K562 (cell line): ENCODE data around the gene GPX7. TPM values are rescaled to one million over a fixed set of nuclear protein-coding genes. Genes with fewer than 3 reads are reported as not detected.
A peak's percentile ranks its signal among the peaks of the same experiment; 100 is the strongest.

Experiments
- CCAR2 ChIP-seq: fragments of 200-400 bp; formaldehyde crosslinking; IDR thresholded peaks from 2 replicates; pipeline ENCODE4 v1.6.1; 2017; ENCODE audit warnings: mild to moderate bottlenecking, low read depth, low read length
- CHD7 ChIP-seq: fragments of 200-600 bp; sonication (generic); IDR thresholded peaks from one replicate; pipeline ENCODE4 v1.6.1; 2012; ENCODE audit warnings: mild to moderate bottlenecking, low read depth, low read length, inconsistent platforms
- EHMT2 ChIP-seq: fragments of 450-650 bp; IDR thresholded peaks from 2 replicates; pipeline ENCODE4 v1.6.1; 2018; ENCODE audit warnings: antibody characterized with exemption
- HDAC8 ChIP-seq: fragments of 450-650 bp; IDR thresholded peaks from 2 replicates; pipeline ENCODE4 v1.6.1; 2016; ENCODE audit warnings: mild to moderate bottlenecking, missing genetic modification characterization, moderate library complexity, missing compliant biosample characterization
- HNRNPUL1 ChIP-seq: fragments of 200-400 bp; formaldehyde crosslinking; IDR thresholded peaks from 2 replicates; pipeline ENCODE4 v1.6.1; 2017; ENCODE audit warnings: low read length
- THAP12 ChIP-seq: fragments of 250-450 bp; sonication (Bioruptor Pico); IDR thresholded peaks from 2 replicates; pipeline ENCODE4 v1.9.0; 2021; ENCODE audit warnings: mild to moderate bottlenecking, inconsistent platforms
- USF1 ChIP-seq: sonication (generic); formaldehyde crosslinking; IDR thresholded peaks from 2 replicates; pipeline ENCODE4 v1.9.0; 2022; ENCODE audit warnings: mild to moderate bottlenecking, missing genetic modification reagents
- USF2 ChIP-seq: sonication (generic); formaldehyde crosslinking; IDR thresholded peaks from 2 replicates; pipeline ENCODE4 v1.5.0; 2020; ENCODE audit warnings: missing genetic modification reagents
- ZNF511 ChIP-seq: sonication (generic); formaldehyde crosslinking; IDR thresholded peaks from 2 replicates; pipeline ENCODE4 v1.8.0; 2022; ENCODE audit warnings: mild to moderate bottlenecking, missing genetic modification reagents
- polyA plus RNA-seq, 8 experiments: library from polyadenylated mRNA; depleted of rRNA in 4 of 8; stranded (reverse) in 5 of 8; unstranded in 3 of 8; fragments of >200 nt; fragmentation: Nextera tagmentation in 2 of 8; fragmentation: Illumina TruSeq in 1 of 8; extraction: Ambion mirVana in 2 of 8; extraction: Trizol in 1 of 8; gene quantifications; 2 replicates each; pipeline versions ENCODE4 v1.2.1 to v1.2.3, GENCODE V29; 2011 to 2014; ENCODE audit warnings: inconsistent platforms in 1 of 8, missing spikeins in 1 of 8
- total RNA-seq, 7 experiments: library from RNA; depleted of rRNA in 6 of 7; stranded (reverse); fragments of >200 nt in 6 of 7; fragmentation: Illumina TruSeq in 2 of 7; extraction: Trizol in 2 of 7; gene quantifications; 2 replicates each; pipeline versions ENCODE4 v1.2.1 to v1.2.3, GENCODE V29; 2011 to 2021; ENCODE audit warnings: low replicate concordance in 1 of 7

GPX7 gene
- total and polyA plus RNA-seq, 9 of the 15 experiments (the other 6 are each of a cell fraction or from before 2014, with no cell fraction given) = 0.08 TPM; not detected in 8

- TF ChIP-seq THAP12 (CRISPR knock-in tag) = 0 out of 2 replicates have a peak, but pooled peaks have one; percentile 26
- TF ChIP-seq ZNF511 (CRISPR knock-in tag) = no peak; the same call in 1 of the 2 replicates
- TF ChIP-seq CHD7 = no peak
- TF ChIP-seq USF1 (CRISPR knock-in tag) = no peak
- TF ChIP-seq HNRNPUL1 = no peak
- TF ChIP-seq CCAR2 = no peak
- no peak for TF ChIP-seq EHMT2
- TF ChIP-seq USF2 (CRISPR knock-in tag) = no peak
- TF ChIP-seq HDAC8 (tag) = 0 out of 2 replicates have a peak, but pooled peaks have one; percentile 25
Measured at GRCh38 chr1:52553362-52554266, 48.6 kb upstream of the GPX7 start (continued).
